ENCODE results near the gene PHACTR3.

- TF ChIP-seq CTCF (conservative IDR thresholded peaks at IDR 0.05; ENCODE audit: low read depth in 2 of 2) (no peak), EZH2 (IDR thresholded peaks at IDR 0.05; ENCODE audit: low read depth, unreplicated experiment) (no peak), NANOG (IDR thresholded peaks at IDR 0.05; ENCODE audit: borderline replicate concordance) (no peak)
These were observed 258.7 kb downstream of the PHACTR3 start for GRCh38 chr20:59863058-59863457.
